H1 (cell line): ENCODE results near the gene CLDN2. TPM values are rescaled to one million over a fixed set of nuclear protein-coding genes. Genes with fewer than 3 reads are reported as not detected.

Experiments used
- ATF2 ChIP-seq: IDR thresholded peaks from 2 replicates; pipeline ENCODE4 v1.6.1; 2012; ENCODE audit warnings: low read length, inconsistent platforms
- CHD2 ChIP-seq: IDR thresholded peaks from 2 replicates; pipeline ENCODE4 v1.6.1; 2012; ENCODE audit warnings: low read length, improper control_type of control experiment
- CTBP2 ChIP-seq: IDR thresholded peaks from 2 replicates; pipeline ENCODE4 v1.7.0; 2011; ENCODE audit warnings: borderline replicate concordance, mild to moderate bottlenecking, moderate library complexity, mixed read lengths, low read length; ENCODE audit not compliant: insufficient read depth, insufficient read length
- SP2 ChIP-seq: IDR thresholded peaks from 2 replicates; pipeline ENCODE4 v1.6.1; 2012; ENCODE audit warnings: mild to moderate bottlenecking, low read length, inconsistent platforms
- polyA plus RNA-seq, 7 experiments: library from polyadenylated mRNA; depleted of rRNA in 3 of 7; stranded (reverse) in 5 of 7; unstranded in 2 of 7; fragments of >200 nt in 5 of 7; fragments of 200-250 nt in 2 of 7; gene quantifications; 1 replicate in 5 of 7; 2 replicates in 1 of 7; 4 replicates in 1 of 7; pipeline versions ENCODE4 v1.2.1 to v1.2.3, GENCODE V29; 2011 to 2013; ENCODE audit warnings: missing spikeins in 2 of 7, mixed read lengths in 2 of 7
- total RNA-seq: library from RNA; stranded (reverse); fragmentation: NEBNext Ultra II Directional; extraction: Animal tissue kit (Norgen Biotek cat#: 25700); gene quantifications from 2 replicates; pipeline ENCODE4 v1.2.1, GENCODE V29; 2021

The CLDN2 gene
- total and polyA plus RNA-seq, 2 of the 8 experiments (the other 6 are each of a cell fraction or from before 2014, with no cell fraction given) = 0.02 TPM; not detected in 1

DNA sequence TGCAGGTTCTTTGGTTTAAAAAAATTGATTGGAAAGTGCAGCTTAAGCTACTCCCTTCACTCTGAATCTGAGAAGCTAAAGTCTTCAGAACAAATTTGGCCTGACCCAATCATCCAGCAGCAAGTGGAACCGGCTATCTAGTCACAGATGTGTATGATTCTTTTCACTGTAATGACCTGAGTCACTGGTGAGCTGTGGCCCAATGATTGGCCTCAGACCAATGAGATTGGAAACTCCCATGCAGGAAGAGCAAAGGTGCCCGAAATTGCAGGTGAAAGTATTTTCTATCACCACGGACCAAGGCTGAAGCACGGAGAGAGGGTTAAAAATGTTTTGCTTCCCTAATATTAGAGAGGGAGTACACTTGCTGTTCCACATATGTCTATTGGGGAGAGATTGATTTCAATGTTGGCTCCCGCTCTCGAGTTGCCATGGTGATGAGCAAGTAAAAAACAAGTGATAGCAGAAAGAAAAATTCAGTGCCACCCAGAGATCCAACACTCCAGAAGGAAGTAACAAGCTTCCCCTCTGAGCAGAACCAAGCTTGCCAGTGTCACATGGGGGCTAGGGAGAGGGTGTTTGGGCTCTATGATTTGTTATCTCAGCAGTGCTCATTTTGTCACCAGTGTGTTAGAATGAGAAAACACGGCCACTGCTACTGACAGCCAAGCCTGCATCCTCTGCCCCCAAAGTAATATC, 28.3 kb upstream of the CLDN2 start (continued):
- TF ChIP-seq CHD2 = no peak
- TF ChIP-seq CTBP2 = no peak
- no peak for TF ChIP-seq SP2
- no peak for TF ChIP-seq ATF2
